GM21381 (cell line): ENCODE data around the gene RASL12.
A peak's percentile ranks its signal among the peaks of the same experiment; 100 is the strongest.
"Not testable (repeated sequence)": the region's sequence is repeated elsewhere in the genome, so short reads cannot be mapped to it uniquely, and the experiment has no call there.

Source experiments
- ATAC-seq: cut with Tn5 transposase; IDR thresholded peaks from one replicate; pipeline ENCODE4 v1.9.1; 2021; ENCODE audit warnings: mild to moderate bottlenecking, moderate library complexity; ENCODE audit not compliant: unreplicated experiment

The RASL12 gene

GRCh38 chr15:65057549-65057940 lies 10.2 kb downstream of the RASL12 start:
- ATAC-seq: no peak

- no peak for ATAC-seq
Measured at GRCh38 chr15:65056868-65057548, 10.8 kb downstream of the RASL12 start.

- ATAC-seq: no peak
Measured at GRCh38 chr15:65056106-65056505, 11.7 kb downstream of the RASL12 start.

GRCh38 chr15:65055201-65055870 lies 12.5 kb downstream of the RASL12 start:
- ATAC-seq: no peak

- no peak for ATAC-seq
Measured at GRCh38 chr15:65054333-65055200, 13.2 kb downstream of the RASL12 start.

GRCh38 chr15:65052956-65053355 lies 14.8 kb downstream of the RASL12 start:
- ATAC-seq: no peak

GRCh38 chr15:65051266-65051665 lies 16.5 kb downstream of the RASL12 start:
- no peak for ATAC-seq

GRCh38 chr15:65050270-65050669 lies 17.5 kb downstream of the RASL12 start:
- no peak for ATAC-seq

- ATAC-seq: peak; percentile 86
Measured at GRCh38 chr15:65049418-65049840, 18.4 kb downstream of the RASL12 start.

- ATAC-seq: no peak
Measured at GRCh38 chr15:65048241-65048640, 19.6 kb downstream of the RASL12 start.

GRCh38 chr15:65044724-65045481 lies 22.9 kb downstream of the RASL12 start, which contains the start of gene SLC51B:
TSS of gene SLC51B (plus strand) at chr15:65045387. CDS start at chr15:65050005, 4,618 bp downstream.
- no peak for ATAC-seq

- ATAC-seq: not testable (repeated sequence)
Measured at GRCh38 chr15:65044218-65044617, 23.6 kb downstream of the RASL12 start.

- no peak for ATAC-seq
Measured at GRCh38 chr15:65042776-65043327, 24.9 kb downstream of the RASL12 start.

GRCh38 chr15:65041787-65042186 lies 26.0 kb downstream of the RASL12 start:
- no peak for ATAC-seq

- ATAC-seq: no peak
Measured at GRCh38 chr15:65040461-65040860, 27.3 kb downstream of the RASL12 start.

GRCh38 chr15:65038836-65039235 lies 29.0 kb downstream of the RASL12 start:
- ATAC-seq: no peak

- ATAC-seq: no peak
Measured at GRCh38 chr15:65038428-65038827, 29.4 kb downstream of the RASL12 start.

- ATAC-seq: no peak
Measured at GRCh38 chr15:65037309-65037708, 30.5 kb downstream of the RASL12 start.

- no peak for ATAC-seq
Measured at GRCh38 chr15:65034719-65035118, 33.1 kb downstream of the RASL12 start.

- no peak for ATAC-seq
Measured at GRCh38 chr15:65033659-65034269, 34.0 kb downstream of the RASL12 start.
